HCT116 (cell line): Measurements from ENCODE around the gene MAST4. TPM values are rescaled to one million over a fixed set of nuclear protein-coding genes. Genes with fewer than 3 reads are reported as not detected.

ENCODE experiments used
- ATAC-seq: fragments of 200-7000 bp; cut with Tn5 transposase; 2 replicates; pipeline ENCODE4 v1.9.1; 2020; ENCODE audit warnings: mild to moderate bottlenecking, moderate library complexity
- BruUV-seq: library from RNA; stranded (reverse); fragments of 400-500 nt; replicated peaks from 2 replicates; lab custom pipeline; 2021; lab: Mats Ljungman, UMichigan
- CTCF ChIA-PET: fragments of 300-600 bp; sonication (Branson Sonifier 250); formaldehyde crosslinking; loops from one replicate; lab custom pipeline; 2021; ENCODE audit warnings: antibody characterized with exemption; lab: Charles Lee
- POLR2A ChIA-PET: fragments of 300-600, 350-600 bp; sonication (Branson Sonifier 250); formaldehyde crosslinking; loops from one replicate; lab custom pipeline; 2021; ENCODE audit warnings: antibody characterized with exemption; lab: Charles Lee
- RAD21 ChIA-PET, 2 experiments: fragments of 300-600 bp; sonication (Branson Sonifier 250); formaldehyde crosslinking; loops; one replicate each; lab custom pipeline; 2023; ENCODE audit warnings: low total read pairs in 2 of 2; ENCODE audit not compliant: uncharacterized antibody in 2 of 2, unreplicated experiment in 2 of 2, low non-redundant PET in 1 of 2; lab: Charles Lee
- DNase-seq: peaks from one replicate; pipeline ENCODE4 v3.0.0-alpha.2; 2010; ENCODE audit warnings: low read depth, low spot score
- H2AFZ ChIP-seq: fragments of 200-600 bp; shearing (Covaris generic), sonication (generic); 2 replicates; pipeline ENCODE4 v1.6.1; 2017; ENCODE audit warnings: low read depth, mixed run types, mixed read lengths, antibody characterized with exemption, low read length; ENCODE audit not compliant: poor library complexity, severe bottlenecking
- H3K27ac ChIP-seq: 2 replicates; pipeline ENCODE4 v1.5.1; 2012; ENCODE audit warnings: low read depth, low read length
- H3K27me3 ChIP-seq: fragments of 200-600 bp; sonication (generic); 2 replicates; pipeline ENCODE4 v1.6.1; 2016; ENCODE audit warnings: mixed run types, low read length, mixed read lengths; ENCODE audit not compliant: insufficient read depth
- H3K36me3 ChIP-seq, 2 experiments: fragments of 200-500 bp in 1 of 2; fragments of 200-600 bp in 1 of 2; sonication (Bioruptor generic) in 1 of 2; sonication (generic) in 1 of 2; 2 replicates each; pipeline versions ENCODE4 v1.5.1 to v1.6.1; 2014 to 2016; ENCODE audit warnings: low read length in 2 of 2, inconsistent platforms in 1 of 2, mixed read lengths in 1 of 2, mixed run types in 1 of 2; ENCODE audit not compliant: insufficient read depth in 2 of 2, control insufficient read depth in 1 of 2
- H3K4me1 ChIP-seq, 2 experiments: fragments of 200-600 bp in 1 of 2; sonication (generic) in 1 of 2; 2 replicates each; pipeline versions ENCODE4 v1.5.1 to v1.6.1; 2012 to 2017; ENCODE audit warnings: low read length in 2 of 2, inconsistent platforms in 1 of 2, mild to moderate bottlenecking in 1 of 2, mixed read lengths in 1 of 2, mixed run types in 1 of 2, moderate library complexity in 1 of 2; ENCODE audit not compliant: insufficient read depth in 2 of 2, control insufficient read depth in 1 of 2
- H3K4me2 ChIP-seq: fragments of 200-600 bp; sonication (generic); 2 replicates; pipeline ENCODE4 v1.6.1; 2017; ENCODE audit warnings: mixed run types, low read length, mixed read lengths
- H3K4me3 ChIP-seq, 2 experiments: fragments of 200-600 bp in 1 of 2; sonication (generic) in 1 of 2; replicated peaks in 1 of 2; 2 replicates each; pipeline ENCODE4 v1.5.1; 2011 to 2016; ENCODE audit warnings: low read length in 2 of 2, control low read depth in 1 of 2, low read depth in 1 of 2, mild to moderate bottlenecking in 1 of 2, mixed read lengths in 1 of 2, mixed run types in 1 of 2
- H3K79me2 ChIP-seq: fragments of 200-600 bp; sonication (generic); 2 replicates; pipeline ENCODE4 v1.6.1; 2017; ENCODE audit warnings: mild to moderate bottlenecking, mixed run types, low read length, moderate library complexity, mixed read lengths; ENCODE audit not compliant: insufficient read depth
- H3K9ac ChIP-seq: fragments of 200-600 bp; sonication (generic); 2 replicates; pipeline ENCODE4 v1.6.1; 2016; ENCODE audit warnings: low read length, mixed read lengths
- H3K9me2 ChIP-seq: fragments of 200-600 bp; sonication (generic), shearing (Covaris generic); 2 replicates; pipeline ENCODE4 v1.6.1; 2017; ENCODE audit warnings: mixed run types, mild to moderate bottlenecking, moderate library complexity; ENCODE audit not compliant: insufficient read depth
- H3K9me3 ChIP-seq, 2 experiments: fragments of 200-500 bp in 1 of 2; fragments of 200-600 bp in 1 of 2; sonication (Bioruptor generic) in 1 of 2; sonication (generic) in 1 of 2; 2 replicates each; pipeline ENCODE4 v1.6.1; 2014 to 2017; ENCODE audit warnings: low read length in 2 of 2, mixed read lengths in 2 of 2, inconsistent platforms in 1 of 2, low read depth in 1 of 2, mild to moderate bottlenecking in 1 of 2, mixed run types in 1 of 2, moderate library complexity in 1 of 2; ENCODE audit not compliant: control insufficient read depth in 1 of 2, insufficient read depth in 1 of 2
- H4K20me1 ChIP-seq: fragments of 200-600 bp; sonication (generic), shearing (Covaris generic); 2 replicates; pipeline ENCODE4 v1.6.1; 2017; ENCODE audit warnings: mixed run types, mild to moderate bottlenecking, moderate library complexity; ENCODE audit not compliant: insufficient read depth
- ATF3 ChIP-seq: IDR thresholded peaks from 2 replicates; pipeline ENCODE4 v1.6.1; 2012
- CBX3 ChIP-seq: IDR thresholded peaks from 2 replicates; pipeline ENCODE4 v1.6.1; 2012; ENCODE audit warnings: low read depth
- CTCF ChIP-seq, 3 experiments: fragments of 200-600 bp in 1 of 3; sonication (generic) in 1 of 3; IDR thresholded peaks in 2 of 3; conservative IDR thresholded peaks in 1 of 3; 2 replicates each; pipeline ENCODE4 v1.5.1; 2012 to 2017; ENCODE audit warnings: low read depth in 2 of 3, low read length in 2 of 3, antibody characterized with exemption in 1 of 3, borderline replicate concordance in 1 of 3, control low read depth in 1 of 3, mild to moderate bottlenecking in 1 of 3, mixed read lengths in 1 of 3, mixed run types in 1 of 3, moderate library complexity in 1 of 3; ENCODE audit not compliant: insufficient read depth in 1 of 3
- EGR1 ChIP-seq: IDR thresholded peaks from 2 replicates; pipeline ENCODE4 v1.6.1; 2012; ENCODE audit warnings: low read depth
- ELF1 ChIP-seq: IDR thresholded peaks from 2 replicates; pipeline ENCODE4 v1.6.1; 2012; ENCODE audit warnings: low read depth, borderline replicate concordance
- EZH2 ChIP-seq: fragments of 200-600 bp; sonication (generic); IDR thresholded peaks from 2 replicates; pipeline ENCODE4 v1.6.1; 2017; ENCODE audit warnings: antibody characterized with exemption, mixed run types
- EZH2phosphoT487 ChIP-seq: fragments of 200-600 bp; IDR thresholded peaks from 2 replicates; pipeline ENCODE4 v1.6.1; 2018; ENCODE audit warnings: antibody characterized with exemption, borderline replicate concordance
- FOSL1 ChIP-seq: IDR thresholded peaks from 2 replicates; pipeline ENCODE4 v1.6.1; 2012; ENCODE audit warnings: low read depth
- JUND ChIP-seq: IDR thresholded peaks from 2 replicates; pipeline ENCODE4 v1.6.1; 2012
- MAX ChIP-seq: IDR thresholded peaks from 2 replicates; pipeline ENCODE4 v1.6.1; 2012
- POLR2A ChIP-seq: IDR thresholded peaks from 2 replicates; pipeline ENCODE4 v1.7.0; 2011; ENCODE audit warnings: borderline replicate concordance; ENCODE audit not compliant: insufficient read depth, insufficient read length; ENCODE audit errors: extremely low read depth
- POLR2AphosphoS5 ChIP-seq: IDR thresholded peaks from 2 replicates; pipeline ENCODE4 v1.6.1; 2011; ENCODE audit warnings: mild to moderate bottlenecking, low read depth, low read length, moderate library complexity
- RAD21 ChIP-seq: IDR thresholded peaks from 2 replicates; pipeline ENCODE4 v1.6.1; 2012; ENCODE audit warnings: low read depth, mild to moderate bottlenecking
- REST ChIP-seq: IDR thresholded peaks from 2 replicates; pipeline ENCODE4 v1.6.1; 2012; ENCODE audit warnings: low read depth
- TCF7L2 ChIP-seq: IDR thresholded peaks from 2 replicates; pipeline ENCODE4 v1.7.0; 2011; ENCODE audit warnings: borderline replicate concordance, inconsistent platforms; ENCODE audit not compliant: insufficient read depth, insufficient read length; ENCODE audit errors: extremely low read depth
- ZFX ChIP-seq: fragments of 450-650 bp; IDR thresholded peaks from 2 replicates; pipeline ENCODE4 v1.6.1; 2017
- intact Hi-C: fragments of 100-400 bp; cut with micrococcal nuclease; formaldehyde crosslinking; loops from 2 replicates; pipeline ENCODE4 v1.10.0; 2022
- total RNA-seq: library from RNA; stranded (reverse); gene quantifications from one replicate; pipeline ENCODE4 v1.2.1, GENCODE V29; 2021; ENCODE audit not compliant: unreplicated experiment

MAST4 gene
- total RNA-seq, 1 experiment from 2014 or later: 1.1 TPM

GRCh38 chr5:66717455-66718373 lies 121.5 kb downstream of the MAST4 start:
- no peak overlapping the region for H2AFZ ChIP-seq
- no peaks in the 10 kb centered on the region for H3K9me3 ChIP-seq
- no peak overlapping the region for H3K27ac ChIP-seq
- no peak for ATAC-seq
- RAD21 ChIA-PET: no interaction called here
- H3K9me2 ChIP-seq: no peaks in the 10 kb centered on the region
- H3K4me2 ChIP-seq: no peak overlapping the region
- peaks cover 0 to 4% of the 10 kb centered on the region in 2 experiments; a peak in 1 of 4 replicates for H3K4me1 ChIP-seq
- peaks cover 24% of the 10 kb centered on the region for H3K27me3 ChIP-seq
- CTCF ChIA-PET: no interaction called here
- DNase-seq: no peak
- H3K36me3 ChIP-seq: no peaks in the 10 kb centered on the region
- BruUV-seq: no TSS peak
- H4K20me1 ChIP-seq: no peaks in the 10 kb centered on the region; the same call in 1 of the 2 replicates
- TF ChIP-seq FOSL1: no peak
- TF ChIP-seq CBX3: no peak
- TF ChIP-seq ELF1: no peak
- no peak for TF ChIP-seq EZH2
- TF ChIP-seq ATF3: no peak
- TF ChIP-seq ZFX: no peak
- TF ChIP-seq EZH2phosphoT487: no peak
- no peak for TF ChIP-seq POLR2A
- no peak for TF ChIP-seq EGR1
- TF ChIP-seq MAX: no peak
- no peak for TF ChIP-seq JUND
- no peak for TF ChIP-seq TCF7L2
- TF ChIP-seq RAD21: no peak
- TF ChIP-seq REST: no peak
- no peak for TF ChIP-seq POLR2AphosphoS5
- no peak for TF ChIP-seq CTCF (IDR thresholded peaks at IDR 0.05 in 2 of 3, conservative IDR thresholded peaks at IDR 0.05 in 1 of 3; ENCODE audit: borderline replicate concordance in 1 of 3, insufficient read depth in 1 of 3, low read depth in 2 of 3, low read length in 2 of 3)
- POLR2A ChIA-PET: no interaction called here
- intact Hi-C loops: no loop called here
- H3K4me3 ChIP-seq: no peak overlapping the region
- no peaks in the 10 kb centered on the region for H3K79me2 ChIP-seq
- no peak overlapping the region for H3K9ac ChIP-seq
